HG02840 (cell line): Measurements from ENCODE around the gene SPATA6L.
"Not testable (repeated sequence)": the region's sequence is repeated elsewhere in the genome, so short reads cannot be mapped to it uniquely, and the experiment has no call there.

ENCODE experiments used
- ATAC-seq: cut with Tn5 transposase; IDR thresholded peaks from one replicate; pipeline ENCODE4 v1.9.1; 2021; ENCODE audit warnings: mild to moderate bottlenecking, moderate library complexity, moderate number of reproducible peaks; ENCODE audit not compliant: unreplicated experiment, low FRiP score

The SPATA6L gene

DNA sequence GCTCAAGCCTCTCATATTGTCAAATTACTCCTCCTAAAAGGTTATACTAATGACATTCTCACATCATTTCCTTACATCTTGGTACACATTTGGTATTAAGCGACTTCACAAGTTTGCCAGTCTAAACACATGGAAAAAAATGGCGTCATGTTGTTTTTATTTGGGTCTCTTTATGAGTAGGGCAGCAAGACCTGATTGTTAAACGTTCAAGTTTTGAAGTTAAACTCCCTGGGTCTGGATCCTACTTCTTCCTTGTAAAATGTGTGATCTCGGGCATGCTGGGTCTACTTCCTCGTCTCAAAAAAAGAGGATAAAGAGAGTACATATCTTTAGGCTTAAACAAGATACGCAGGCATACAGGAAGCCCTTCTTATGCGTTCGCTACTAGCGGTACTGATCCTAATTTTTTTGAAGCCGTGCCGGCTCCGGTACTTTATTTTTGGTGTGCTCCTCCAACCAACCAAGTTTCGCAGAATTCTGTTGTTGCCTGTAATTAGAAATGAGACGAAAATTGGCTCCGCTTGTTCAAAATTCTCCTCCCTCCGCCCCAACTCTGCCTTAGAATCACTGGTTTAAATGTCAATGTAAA, 12.5 kb upstream of the SPATA6L start:
- ATAC-seq, result no peak

DNA sequence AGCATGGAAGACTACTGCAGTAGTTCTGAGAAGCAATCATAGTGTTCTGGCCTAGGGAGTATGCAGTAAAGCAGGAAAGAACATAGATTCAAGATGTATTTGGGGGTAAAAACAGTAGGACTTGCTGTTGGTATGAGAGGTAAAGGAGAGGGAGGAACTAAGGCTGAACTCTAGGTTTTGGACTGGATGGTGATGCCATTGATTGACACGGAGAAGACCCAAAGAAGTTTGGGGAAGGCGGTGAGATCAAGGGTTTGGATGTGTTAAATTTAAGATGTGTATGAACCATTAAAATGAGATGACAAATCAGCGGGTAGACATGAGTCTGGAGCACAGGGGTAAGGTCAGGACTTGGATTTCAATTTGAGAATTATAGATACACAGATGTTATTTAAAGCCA, 11.1 kb upstream of the SPATA6L start:
- ATAC-seq, result no peak

GRCh38 chr9:4674783-4675182, 8.5 kb upstream of the SPATA6L start:
- ATAC-seq, result no peak

DNA sequence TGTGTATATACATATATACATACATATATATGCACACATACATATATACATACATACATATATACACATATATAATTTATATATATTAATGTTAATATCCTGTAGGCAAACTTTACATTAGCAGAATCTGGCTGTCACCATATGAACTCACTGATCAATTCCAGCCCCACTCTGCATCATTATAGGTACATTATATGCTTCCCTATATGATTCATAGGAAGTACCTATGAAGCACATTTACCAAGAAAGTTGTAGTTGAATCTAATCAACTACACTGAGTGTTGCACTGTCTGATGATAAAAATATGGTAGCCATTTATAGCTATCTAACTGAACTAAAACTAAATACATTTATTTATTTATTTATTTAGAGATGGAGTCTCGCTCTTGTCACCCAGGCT, 5.5 kb upstream of the SPATA6L start:
- no peak for ATAC-seq

DNA sequence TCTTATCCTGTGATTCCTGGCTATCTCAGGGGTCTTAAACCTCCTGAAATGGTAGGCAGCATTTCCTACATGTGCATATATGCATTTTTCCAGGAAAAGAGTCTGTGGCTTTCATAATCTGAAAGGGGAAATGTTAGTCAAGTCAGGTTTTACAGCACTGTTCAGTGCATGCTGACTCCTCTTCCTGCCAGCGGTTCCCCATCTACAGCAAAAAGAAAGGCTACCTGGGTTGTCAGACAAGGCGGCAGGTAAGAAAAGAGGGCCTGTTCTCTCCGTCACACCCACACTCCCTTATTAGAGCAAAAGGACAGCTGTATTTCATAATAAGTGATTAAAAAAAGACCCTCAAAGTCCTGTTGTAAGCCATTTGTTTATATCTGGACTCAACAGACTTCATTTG, 4.3 kb upstream of the SPATA6L start:
- no peak for ATAC-seq

- no peak for ATAC-seq
Observed at GRCh38 chr9:4669890-4670289, 3.6 kb upstream of the SPATA6L start.

DNA sequence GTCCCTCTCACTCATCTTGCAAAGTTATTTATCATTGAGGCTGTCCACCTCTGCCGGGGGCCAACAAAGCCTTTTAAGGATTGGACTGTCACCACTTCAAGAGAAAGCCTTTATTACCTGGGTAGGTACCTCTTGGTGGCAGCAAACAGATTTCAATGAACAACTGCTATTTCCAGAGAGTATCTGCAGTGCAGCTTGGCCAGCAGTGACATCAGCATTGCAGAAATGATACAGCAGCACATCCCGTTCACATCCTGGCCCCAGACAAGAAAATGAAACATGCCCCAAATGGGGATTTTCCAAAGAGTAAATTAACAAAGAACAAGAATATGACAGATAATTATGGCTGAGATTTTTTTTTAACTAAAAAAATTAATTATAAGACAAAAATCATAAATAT, 2.3 kb upstream of the SPATA6L start:
- ATAC-seq, result no peak

DNA sequence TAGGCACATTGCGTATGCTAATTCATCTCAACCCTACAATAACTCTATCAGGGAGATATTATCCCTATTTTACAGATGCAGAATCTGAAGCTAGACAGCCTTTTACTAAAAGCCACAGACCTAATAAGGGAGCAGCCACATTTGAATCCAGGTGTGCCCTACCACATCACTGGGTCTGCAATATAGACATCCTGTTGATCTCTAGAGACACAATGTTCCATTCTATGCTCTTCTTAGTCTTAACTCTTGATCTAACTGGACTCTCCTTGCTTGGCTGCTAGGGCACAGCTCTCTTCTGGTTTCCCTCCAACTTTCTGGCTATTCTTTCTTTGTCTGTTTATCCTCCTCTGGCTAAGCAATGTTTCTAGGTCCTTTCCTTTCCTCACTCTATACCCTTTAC, 1.4 kb upstream of the SPATA6L start:
- ATAC-seq, result no peak

GRCh38 chr9:4665357-4665756, 923 bp downstream of the SPATA6L start:
- ATAC-seq, result no peak

- ATAC-seq, result no peak
Observed at GRCh38 chr9:4663956-4664355, 2.3 kb downstream of the SPATA6L start.

DNA sequence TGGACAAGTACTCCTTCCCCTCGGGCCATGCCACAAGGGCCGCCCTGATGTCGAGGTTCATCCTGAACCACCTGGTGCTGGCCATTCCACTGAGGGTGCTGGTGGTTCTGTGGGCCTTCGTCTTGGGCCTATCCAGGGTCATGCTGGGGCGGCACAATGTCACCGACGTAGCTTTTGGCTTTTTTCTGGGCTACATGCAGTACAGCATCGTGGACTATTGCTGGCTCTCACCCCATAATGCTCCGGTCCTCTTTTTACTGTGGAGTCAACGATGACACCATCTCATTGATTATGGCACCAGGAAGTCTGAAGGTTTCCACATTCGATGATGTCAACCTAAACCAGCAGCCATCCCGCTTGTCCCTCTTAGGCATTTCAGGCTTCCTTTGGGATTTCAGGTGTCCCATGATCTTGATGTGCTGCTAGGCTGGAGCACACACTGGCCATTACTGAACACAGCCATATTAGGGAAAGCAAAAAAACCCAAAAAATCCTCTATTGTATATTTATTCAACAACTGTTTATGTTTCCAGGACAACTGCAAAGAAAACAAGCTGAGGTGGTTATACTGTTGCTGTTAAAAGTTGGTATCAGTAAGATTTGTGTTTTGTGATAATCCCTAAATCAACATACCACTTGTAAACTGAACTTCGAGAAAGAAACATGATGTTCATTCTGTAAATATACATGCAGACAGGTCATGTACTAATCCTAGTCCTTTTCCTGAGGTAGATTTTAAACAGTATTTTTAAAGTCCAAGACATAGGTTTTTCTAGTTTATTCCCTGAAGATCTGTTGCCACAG, 3.1 kb downstream of the SPATA6L start:
- ATAC-seq, result no peak

DNA sequence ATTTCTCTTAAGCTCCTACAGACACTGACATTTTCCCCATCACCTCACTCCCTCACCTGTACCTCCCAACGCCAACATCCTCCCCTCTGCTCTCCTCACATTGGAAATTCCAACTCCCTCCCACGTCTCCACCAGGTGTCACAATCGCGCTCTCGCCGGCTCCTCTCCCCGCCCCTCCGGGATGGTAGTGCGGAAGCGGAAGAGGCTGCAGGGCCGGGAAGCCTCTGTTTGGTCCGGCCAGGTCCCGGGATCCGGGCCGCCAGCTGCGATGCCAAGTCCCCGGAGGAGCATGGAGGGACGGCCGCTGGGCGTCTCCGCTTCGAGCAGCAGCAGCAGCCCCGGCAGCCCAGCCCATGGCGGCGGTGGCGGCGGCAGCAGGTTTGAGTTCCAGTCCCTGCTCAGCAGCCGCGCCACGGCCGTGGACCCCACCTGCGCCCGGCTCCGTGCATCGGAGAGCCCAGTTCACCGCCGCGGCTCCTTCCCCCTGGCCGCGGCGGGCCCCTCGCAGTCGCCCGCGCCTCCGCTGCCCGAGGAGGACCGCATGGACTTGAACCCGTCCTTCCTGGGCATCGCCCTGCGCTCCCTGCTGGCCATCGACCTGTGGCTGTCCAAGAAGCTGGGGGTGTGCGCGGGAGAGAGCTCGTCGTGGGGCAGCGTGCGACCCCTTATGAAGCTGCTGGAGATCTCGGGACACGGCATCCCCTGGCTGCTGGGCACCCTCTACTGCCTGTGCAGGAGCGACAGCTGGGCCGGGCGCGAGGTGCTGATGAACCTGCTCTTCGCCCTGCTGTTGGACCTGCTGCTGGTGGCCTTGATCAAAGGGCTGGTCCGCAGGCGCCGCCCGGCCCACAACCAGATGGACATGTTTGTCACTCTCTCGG, 3.9 kb downstream of the SPATA6L start, which contains the start of gene PLPP6:
Gene PLPP6, plus strand, starts transcription at position 187 of the 881 bp plus-strand sequence. Its CDS starts 82 bp downstream, at position 269.
- ATAC-seq, result peak; percentile 78

- no peak for ATAC-seq
Observed at GRCh38 chr9:4661611-4662010, 4.7 kb downstream of the SPATA6L start.

GRCh38 chr9:4661165-4661564, 5.1 kb downstream of the SPATA6L start:
- ATAC-seq, result no peak

GRCh38 chr9:4660665-4661064, 5.6 kb downstream of the SPATA6L start:
- not testable (repeated sequence) for ATAC-seq

DNA sequence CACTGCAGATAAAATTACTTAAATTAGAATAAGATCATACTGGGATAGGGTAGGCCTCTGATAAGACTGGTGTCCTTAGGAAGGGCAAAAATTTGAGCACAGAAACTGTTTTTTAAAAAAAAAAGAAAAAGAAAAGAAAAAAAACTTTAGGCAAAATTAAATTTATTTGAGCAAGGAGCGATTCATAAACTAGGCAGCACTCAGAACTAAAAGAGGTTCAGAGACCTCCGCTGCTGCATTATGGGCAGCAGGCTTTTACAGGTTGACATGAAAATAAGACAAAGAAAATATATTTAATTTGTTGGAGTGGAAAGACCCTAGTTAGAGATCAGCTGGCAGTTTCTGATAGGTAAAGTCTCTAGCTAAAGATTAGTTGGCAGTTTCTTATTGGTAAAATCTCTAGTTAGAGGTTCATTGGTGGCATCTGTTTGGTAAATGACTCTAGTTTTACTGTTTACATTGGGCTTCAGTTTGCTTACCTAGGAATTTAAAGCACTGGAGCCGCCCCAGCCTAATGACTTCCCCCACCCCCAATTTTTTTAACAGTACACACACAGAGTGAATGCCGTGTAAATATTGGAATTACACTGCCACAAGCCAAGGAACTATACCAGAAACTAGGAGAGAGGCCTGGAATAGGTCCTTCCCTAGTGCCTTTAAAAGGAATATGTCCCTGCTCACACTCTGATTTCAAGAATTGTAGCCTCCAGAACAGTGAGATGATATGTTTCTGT, 8.7 kb downstream of the SPATA6L start:
- no peak for ATAC-seq

DNA sequence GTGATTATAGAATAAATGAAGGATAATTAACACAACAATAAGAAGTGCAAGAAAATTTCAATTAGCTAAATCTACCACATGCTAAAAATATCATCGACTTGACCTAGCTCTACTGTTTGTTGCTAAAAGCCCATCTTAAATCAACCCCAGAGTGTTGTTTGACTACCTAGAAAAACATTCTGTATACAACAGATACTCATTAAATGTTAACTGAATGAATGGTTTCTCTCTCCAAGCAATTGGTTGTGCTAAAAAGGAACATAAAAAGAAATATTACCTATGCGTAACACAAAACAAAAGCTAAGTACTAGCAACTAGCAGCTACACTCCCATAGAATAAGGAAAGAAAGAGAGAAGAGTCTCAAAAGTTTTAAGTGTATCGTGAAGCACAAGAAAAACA, 9.7 kb downstream of the SPATA6L start:
- ATAC-seq, result no peak

DNA sequence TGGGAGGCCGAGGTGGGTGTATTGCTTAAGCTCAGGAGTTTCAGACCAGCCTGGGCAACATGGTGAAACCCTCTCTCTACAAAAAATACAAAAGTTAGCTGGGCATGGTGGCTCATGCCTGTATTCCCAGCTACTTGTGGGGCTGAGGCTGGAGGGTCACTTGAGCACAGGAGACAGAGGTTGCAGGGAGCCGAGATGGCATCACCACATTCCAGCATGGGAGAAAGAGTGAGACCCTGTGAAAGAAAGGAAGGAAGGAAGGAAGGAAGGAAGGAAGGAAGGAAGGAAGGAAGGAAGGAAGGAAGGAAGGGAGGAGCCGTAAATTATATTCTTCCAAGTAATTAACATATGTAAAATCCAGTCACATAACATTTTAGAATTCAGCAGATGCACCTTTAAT, 10.1 kb downstream of the SPATA6L start:
- ATAC-seq, result not testable (repeated sequence)

DNA sequence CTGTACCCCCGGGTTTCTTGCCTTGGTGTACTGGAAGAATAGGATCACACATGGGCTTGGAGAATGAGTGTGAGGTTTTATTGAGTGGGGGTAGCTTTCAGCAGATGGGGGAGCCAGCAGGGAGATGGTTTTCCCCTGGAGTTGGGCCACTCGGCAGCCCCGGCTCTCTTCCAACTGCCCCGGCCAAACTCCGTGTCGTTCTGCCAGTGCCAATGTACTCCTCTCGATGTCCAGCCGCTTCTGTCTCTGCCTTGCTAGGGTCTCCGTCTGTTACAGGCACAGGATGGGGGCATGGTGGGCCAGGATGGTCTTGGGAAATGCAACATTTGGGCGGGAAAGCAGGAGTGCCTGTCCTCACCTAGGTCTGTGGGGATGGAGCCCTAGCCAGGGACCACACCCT, 11.7 kb downstream of the SPATA6L start:
- ATAC-seq, result no peak

DNA sequence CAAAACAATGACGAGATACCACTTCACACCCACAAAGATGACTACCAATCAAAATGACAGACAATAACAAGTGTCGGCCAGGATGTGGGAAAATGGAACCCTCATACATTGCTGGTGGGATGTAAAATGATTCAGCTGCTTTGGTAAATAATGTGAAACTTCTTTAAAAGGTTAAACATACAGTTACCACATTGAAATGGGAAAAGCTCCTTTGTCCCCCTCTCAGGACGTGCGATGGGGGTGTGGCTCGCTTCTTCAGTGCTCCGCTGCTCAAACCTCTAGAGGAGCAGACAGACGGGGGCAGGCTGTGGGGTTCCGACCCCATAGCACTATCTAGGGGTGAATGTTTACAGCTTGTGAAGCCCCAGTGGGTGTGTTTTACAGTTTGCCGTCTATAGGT, 12.2 kb downstream of the SPATA6L start:
- no peak for ATAC-seq

DNA sequence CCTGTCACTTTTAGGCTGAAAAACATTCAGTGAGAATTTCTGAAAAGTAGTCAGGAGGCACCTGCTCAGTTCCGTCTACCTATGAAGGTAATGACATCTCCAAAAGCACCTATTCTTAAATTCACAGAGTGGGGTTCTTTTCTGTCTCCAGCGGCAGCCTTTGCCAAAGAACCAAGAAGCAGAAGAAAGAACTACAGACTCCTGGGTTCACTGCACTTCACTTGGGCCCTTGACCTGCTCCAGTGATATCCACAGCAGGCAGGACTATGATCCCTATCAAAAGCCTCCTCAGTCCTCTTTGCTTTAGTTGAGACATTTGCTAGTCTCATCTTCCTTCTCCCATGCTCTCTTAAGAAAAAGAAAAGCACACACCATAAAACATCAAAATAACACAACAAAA, 23.9 kb downstream of the SPATA6L start:
- no peak for ATAC-seq
